K562 (cell line): Measurements from ENCODE around the gene HRH1. TPM values are rescaled to one million over a fixed set of nuclear protein-coding genes. Genes with fewer than 3 reads are reported as not detected.

Experiments
- ATAC-seq: fragments of 200-7000 bp; cut with Tn5 transposase; 3 replicates; pipeline ENCODE4 v1.9.1; 2020; ENCODE audit warnings: moderate library complexity
- BruUV-seq: library from RNA; stranded (reverse); fragments of 400-500 nt; replicated peaks from 2 replicates; lab custom pipeline; 2021; lab: Mats Ljungman, UMichigan
- CTCF ChIA-PET: fragments of 300-600 bp; formaldehyde crosslinking; extraction: SDS; loops from one replicate; lab custom pipeline; 2021; ENCODE audit warnings: low intra/inter-chr PET ratio; lab: Yijun Ruan, JAX
- POLR2A ChIA-PET: fragments of 300-600, 350-650 bp; sonication (Branson Sonifier 250); formaldehyde crosslinking; extraction: SDS; loops from one replicate; lab custom pipeline; 2021; ENCODE audit warnings: antibody characterized with exemption, inconsistent platforms; lab: Yijun Ruan, JAX
- DNase-seq, 4 experiments: peaks; one replicate each; pipeline versions ENCODE4 v3.0.0 to v3.0.0-alpha.2; 2011 to 2018; ENCODE audit warnings: low spot score in 3 of 4, mixed read lengths in 3 of 4; ENCODE audit errors: extremely low read depth in 1 of 4
- FAIRE-seq: peaks from 2 replicates; lab custom pipeline; 2011; peaks lifted over from hg19 to GRCh38; lab: Jason Lieb, UNC
- H2AFZ ChIP-seq: 2 replicates; pipeline ENCODE4 v1.6.0; 2011; ENCODE audit warnings: low read depth, low read length, control low read depth, inconsistent platforms
- H3K27ac ChIP-seq: fragments of 200-600 bp; 3 replicates; pipeline ENCODE4 v1.8.0; 2011; ENCODE audit warnings: low read depth, mild to moderate bottlenecking, control low read depth, inconsistent platforms, low read length, moderate library complexity, mixed read lengths; ENCODE audit errors: extremely low read depth
- H3K27me3 ChIP-seq, 2 experiments: fragments of 300-600 bp in 1 of 2; 2 replicates in 1 of 2; 3 replicates in 1 of 2; pipeline versions ENCODE4 v1.6.0 to v1.8.0; 2011; ENCODE audit warnings: inconsistent platforms in 2 of 2, low read length in 2 of 2, mild to moderate bottlenecking in 1 of 2, mixed read lengths in 1 of 2, moderate library complexity in 1 of 2; ENCODE audit not compliant: control insufficient read depth in 2 of 2, insufficient read depth in 2 of 2
- H3K36me3 ChIP-seq: fragments of 300-600 bp; 3 replicates; pipeline ENCODE4 v1.8.0; 2011; ENCODE audit warnings: mild to moderate bottlenecking, low read length, inconsistent platforms; ENCODE audit not compliant: control insufficient read depth, insufficient read depth
- H3K4me1 ChIP-seq, 2 experiments: fragments of 200-600 bp in 1 of 2; replicated peaks in 1 of 2; 2 replicates in 1 of 2; 3 replicates in 1 of 2; pipeline versions ENCODE4 v1.5.1 to v1.8.0; 2011; ENCODE audit warnings: inconsistent platforms in 2 of 2, low read length in 2 of 2, mild to moderate bottlenecking in 1 of 2, mixed read lengths in 1 of 2, moderate library complexity in 1 of 2; ENCODE audit not compliant: control insufficient read depth in 2 of 2, insufficient read depth in 2 of 2
- H3K4me2 ChIP-seq: 2 replicates; pipeline ENCODE4 v1.6.1; 2011; ENCODE audit warnings: low read length, control low read depth, inconsistent platforms, mixed read lengths; ENCODE audit not compliant: insufficient read depth
- H3K4me3 ChIP-seq: fragments of 200-600 bp; sonication (generic), shearing (Covaris generic); 2 replicates; pipeline ENCODE4 v1.5.1; 2016; ENCODE audit warnings: control low read depth, inconsistent platforms
- H3K79me2 ChIP-seq: fragments of 200-600 bp; 3 replicates; pipeline ENCODE4 v1.8.0; 2011; ENCODE audit warnings: low read length, inconsistent platforms; ENCODE audit not compliant: control insufficient read depth, insufficient read depth
- H3K9ac ChIP-seq, 2 experiments: 2 replicates each; pipeline versions ENCODE4 v1.6.0 to v1.6.1; 2011; ENCODE audit warnings: low read depth in 2 of 2, low read length in 2 of 2, control low read depth in 1 of 2, inconsistent platforms in 1 of 2, mild to moderate bottlenecking in 1 of 2, mixed read lengths in 1 of 2; ENCODE audit not compliant: insufficient read depth in 1 of 2
- H3K9me1 ChIP-seq: one replicate; pipeline ENCODE4 v1.6.0; 2011; ENCODE audit warnings: inconsistent platforms, mild to moderate bottlenecking, low read length, moderate library complexity; ENCODE audit not compliant: control insufficient read depth, insufficient read depth
- H3K9me3 ChIP-seq: replicated peaks from 2 replicates; pipeline ENCODE4 v1.5.1; 2011; ENCODE audit warnings: low read depth, low read length, inconsistent platforms; ENCODE audit not compliant: control insufficient read depth, insufficient read depth
- H4K20me1 ChIP-seq: replicated peaks from 2 replicates; pipeline ENCODE4 v1.6.1; 2011; ENCODE audit warnings: low read length, inconsistent platforms, mixed read lengths; ENCODE audit not compliant: control insufficient read depth, insufficient read depth
- CEBPG ChIP-seq, 3 experiments: fragments of 200-800 bp in 1 of 3; sonication (Bioruptor generic) in 1 of 3; sonication (generic) in 1 of 3; formaldehyde crosslinking in 1 of 3; IDR thresholded peaks in 2 of 3; conservative IDR thresholded peaks in 1 of 3; 2 replicates each; pipeline versions ENCODE4 v1.6.1 to v1.8.0; 2016 to 2022; ENCODE audit warnings: missing compliant biosample characterization in 2 of 3, missing genetic modification characterization in 2 of 3, mild to moderate bottlenecking in 1 of 3, missing genetic modification reagents in 1 of 3
- CSDE1 ChIP-seq, 2 experiments: fragments of 450-650 bp; IDR thresholded peaks; 2 replicates each; pipeline ENCODE4 v1.6.1; 2016; ENCODE audit warnings: mild to moderate bottlenecking in 1 of 2
- FUS ChIP-seq: fragments of 200-400 bp; formaldehyde crosslinking; optimal IDR thresholded peaks from 2 replicates; pipeline ENCODE3; 2017; ENCODE audit warnings: low read depth, low read length
- HDGF ChIP-seq: fragments of 450-650 bp; IDR thresholded peaks from 2 replicates; pipeline ENCODE4 v1.6.1; 2016
- HNRNPK ChIP-seq: fragments of 200-400 bp; formaldehyde crosslinking; IDR thresholded peaks from one replicate; pipeline ENCODE4 v1.6.1; 2018; ENCODE audit warnings: mild to moderate bottlenecking, low read depth, low read length; ENCODE audit not compliant: poor library complexity, severe bottlenecking
- KLF1 ChIP-seq: fragments of 450-650 bp; IDR thresholded peaks from 2 replicates; pipeline ENCODE4 v1.6.1; 2016; ENCODE audit warnings: missing genetic modification characterization, missing compliant biosample characterization
- PHB2 ChIP-seq: fragments of 450-650 bp; IDR thresholded peaks from 2 replicates; pipeline ENCODE4 v1.6.1; 2017; ENCODE audit warnings: low read depth
- RFX1 ChIP-seq: fragments of 450-650 bp; IDR thresholded peaks from 2 replicates; pipeline ENCODE4 v1.6.1; 2016; ENCODE audit warnings: mild to moderate bottlenecking, moderate library complexity
- ZNF717 ChIP-seq: fragments of 250-450 bp; sonication (Bioruptor Pico); IDR thresholded peaks from 2 replicates; pipeline ENCODE4 v1.5.0; 2021
- WGBS: fragments of 100-300 bp; shearing (Covaris generic); methylation state at CpG from one replicate; pipeline ENCODE4 v1.1.6; 2016; ENCODE audit warnings: low coverage, mixed read lengths; ENCODE audit not compliant: insufficient coverage; ENCODE audit errors: missing lambda C conversion rate; 5-methylcytosine and 5-hydroxymethylcytosine counted together
- in situ Hi-C: fragments of 300-500 bp; cut with MboI; formaldehyde crosslinking; loops from 4 replicates; pipeline ENCODE4 v1.15.0; 2018; ENCODE audit warnings: inconsistent platforms, mixed read lengths
- intact Hi-C: fragments of 100-400 bp; cut with micrococcal nuclease; formaldehyde crosslinking; loops from 2 replicates; pipeline ENCODE4 v1.14.2; 2022
- polyA plus RNA-seq, 8 experiments: library from polyadenylated mRNA; depleted of rRNA in 4 of 8; stranded (reverse) in 5 of 8; unstranded in 3 of 8; fragments of >200 nt; fragmentation: Nextera tagmentation in 2 of 8; fragmentation: Illumina TruSeq in 1 of 8; extraction: Ambion mirVana in 2 of 8; extraction: Trizol in 1 of 8; gene quantifications; 2 replicates each; pipeline versions ENCODE4 v1.2.1 to v1.2.3, GENCODE V29; 2011 to 2014; ENCODE audit warnings: inconsistent platforms in 1 of 8, missing spikeins in 1 of 8
- total RNA-seq, 7 experiments: library from RNA; depleted of rRNA in 6 of 7; stranded (reverse); fragments of >200 nt in 6 of 7; fragmentation: Illumina TruSeq in 2 of 7; extraction: Trizol in 2 of 7; gene quantifications; 2 replicates each; pipeline versions ENCODE4 v1.2.1 to v1.2.3, GENCODE V29; 2011 to 2021; ENCODE audit warnings: low replicate concordance in 1 of 7
- TF ChIP-seq, protein P1 (sequence below): sonication (generic); formaldehyde crosslinking; IDR thresholded peaks from 2 replicates; pipeline ENCODE4 v1.8.1; 2023; ENCODE audit warnings: mild to moderate bottlenecking, missing genetic modification reagents

The HRH1 gene
- total and polyA plus RNA-seq, 9 of the 15 experiments (the other 6 are each of a cell fraction or from before 2014, with no cell fraction given) = 0.03 to 0.15 (median 0.06) TPM; not detected in 1

DNA sequence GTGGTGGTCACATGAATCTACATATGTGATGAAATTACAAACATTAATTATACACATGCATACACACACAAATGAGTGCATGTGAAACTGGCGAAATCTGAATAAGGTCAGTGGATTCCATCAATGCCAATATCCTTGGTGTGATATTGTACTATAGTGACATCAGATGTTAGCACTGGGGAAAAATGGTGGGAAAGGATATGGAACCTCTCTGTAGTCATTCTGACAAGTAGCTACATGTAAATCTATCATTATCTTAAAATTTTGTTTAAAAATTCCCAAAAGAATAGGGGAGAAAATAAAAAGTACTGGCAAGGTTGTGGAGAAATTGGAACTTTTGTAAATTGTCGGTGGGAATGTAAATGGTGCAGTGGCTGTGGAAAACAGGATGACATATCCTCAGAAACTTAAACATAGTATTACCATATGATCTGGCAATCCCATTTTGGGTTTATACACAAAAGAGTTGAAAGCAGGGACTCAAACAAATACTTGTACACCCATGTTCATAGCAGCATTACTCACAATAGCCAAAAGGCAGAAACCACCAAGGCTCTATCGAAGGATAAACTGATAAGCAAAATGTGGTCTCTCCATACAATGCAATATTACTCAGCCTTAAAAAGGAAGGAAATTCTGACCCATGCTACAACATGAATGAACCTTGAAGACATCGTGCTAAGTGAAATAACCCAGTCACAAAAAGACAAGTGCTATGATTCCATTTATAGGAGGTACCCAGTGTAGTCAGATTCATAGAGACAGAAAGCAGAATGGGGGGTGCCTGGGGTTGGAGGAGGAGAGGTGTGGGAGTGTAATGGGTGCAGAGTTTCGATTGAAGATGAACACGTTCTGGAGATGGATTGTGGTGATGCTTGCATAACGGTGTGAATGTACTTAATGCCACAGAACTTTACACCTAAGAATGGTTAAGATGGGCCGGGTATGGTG lies 25.3 kb upstream of the HRH1 start (continued):
- TF ChIP-seq, protein P1, sequence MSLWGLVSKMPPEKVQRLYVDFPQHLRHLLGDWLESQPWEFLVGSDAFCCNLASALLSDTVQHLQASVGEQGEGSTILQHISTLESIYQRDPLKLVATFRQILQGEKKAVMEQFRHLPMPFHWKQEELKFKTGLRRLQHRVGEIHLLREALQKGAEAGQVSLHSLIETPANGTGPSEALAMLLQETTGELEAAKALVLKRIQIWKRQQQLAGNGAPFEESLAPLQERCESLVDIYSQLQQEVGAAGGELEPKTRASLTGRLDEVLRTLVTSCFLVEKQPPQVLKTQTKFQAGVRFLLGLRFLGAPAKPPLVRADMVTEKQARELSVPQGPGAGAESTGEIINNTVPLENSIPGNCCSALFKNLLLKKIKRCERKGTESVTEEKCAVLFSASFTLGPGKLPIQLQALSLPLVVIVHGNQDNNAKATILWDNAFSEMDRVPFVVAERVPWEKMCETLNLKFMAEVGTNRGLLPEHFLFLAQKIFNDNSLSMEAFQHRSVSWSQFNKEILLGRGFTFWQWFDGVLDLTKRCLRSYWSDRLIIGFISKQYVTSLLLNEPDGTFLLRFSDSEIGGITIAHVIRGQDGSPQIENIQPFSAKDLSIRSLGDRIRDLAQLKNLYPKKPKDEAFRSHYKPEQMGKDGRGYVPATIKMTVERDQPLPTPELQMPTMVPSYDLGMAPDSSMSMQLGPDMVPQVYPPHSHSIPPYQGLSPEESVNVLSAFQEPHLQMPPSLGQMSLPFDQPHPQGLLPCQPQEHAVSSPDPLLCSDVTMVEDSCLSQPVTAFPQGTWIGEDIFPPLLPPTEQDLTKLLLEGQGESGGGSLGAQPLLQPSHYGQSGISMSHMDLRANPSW (CRISPR knock-in tag) = no peak

DNA sequence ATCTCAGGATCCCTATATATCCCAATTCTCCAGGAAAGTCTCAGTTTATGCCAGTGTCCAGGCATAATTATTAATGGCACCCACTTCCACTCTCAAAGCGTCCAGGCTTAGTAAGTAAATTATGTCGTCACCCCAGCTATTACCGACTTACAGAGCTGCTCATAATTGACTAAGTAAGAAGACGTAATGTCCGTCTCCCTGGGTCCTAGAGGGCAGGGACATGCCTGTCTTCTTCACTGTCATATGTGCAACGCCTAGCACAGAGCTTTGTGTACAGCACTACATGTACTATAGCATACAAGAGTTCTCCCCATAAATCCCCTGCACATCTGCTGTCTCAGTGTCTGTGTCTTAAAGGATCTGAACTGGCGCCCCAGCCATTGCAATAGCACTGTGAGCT lies 23.9 kb upstream of the HRH1 start:
- POLR2A ChIA-PET = no interaction called here
- Histone ChIP-seq H3K4me1 (no peaks in the 10 kb centered on the region), H3K9me1 (no peaks in the 10 kb centered on the region), H3K27me3 (peaks cover 5 to 14% of the 10 kb centered on the region in 2 experiments; a peak in 2 of 5 replicates), H3K27ac (no peak overlapping the region), H3K4me2 (no peak overlapping the region), H3K9me3 (no peaks in the 10 kb centered on the region), H3K36me3 (no peaks in the 10 kb centered on the region), H3K4me3 (no peak overlapping the region), H2AFZ (no peak overlapping the region), H3K79me2 (no peaks in the 10 kb centered on the region), H4K20me1 (0 out of 2 replicates have a peak, but pooled peaks cover 2% of the 10 kb centered on the region), H3K9ac (no peak overlapping the region)
- in situ Hi-C loops = no loop called here
- no peak for ATAC-seq
- intact Hi-C loops = no loop called here
- FAIRE-seq = no peak
- no peak for TF ChIP-seq CSDE1 (IDR thresholded peaks at IDR 0.05)
- TF ChIP-seq FUS = no peak
- TF ChIP-seq ZNF717 = no peak
- TF ChIP-seq CEBPG (CRISPR knock-in tag; IDR thresholded peaks at IDR 0.05) = no peak
- TF ChIP-seq CEBPG (tag; conservative IDR thresholded peaks at IDR 0.05 in 1 of 2, IDR thresholded peaks at IDR 0.05 in 1 of 2) = no peak
- no peak for TF ChIP-seq HDGF
- no peak for TF ChIP-seq RFX1
- TF ChIP-seq KLF1 = no peak
- TF ChIP-seq HNRNPK = no peak
- TF ChIP-seq PHB2 = no peak
- DNase-seq = no peak
- no TSS peak for BruUV-seq
- CTCF ChIA-PET = no interaction called here
- WGBS = 1% methylated on average over 7 of the region's 7 CpGs
